HG02759 (cell line): ENCODE data around the gene HS6ST2.

Experiments
- ATAC-seq: cut with Tn5 transposase; IDR thresholded peaks from one replicate; pipeline ENCODE4 v1.9.1; 2021; ENCODE audit warnings: mild to moderate bottlenecking, moderate library complexity; ENCODE audit not compliant: unreplicated experiment

HS6ST2 gene

GRCh38 chrX:132689612-132690563 is 268.5 kb downstream of the HS6ST2 start:
- ATAC-seq, result no peak

GRCh38 chrX:132685276-132685675 is 273.2 kb downstream of the HS6ST2 start:
- ATAC-seq, result no peak

- ATAC-seq, result no peak
Measured at GRCh38 chrX:132677233-132677716, 281.2 kb downstream of the HS6ST2 start.

- no peak for ATAC-seq
Measured at GRCh38 chrX:132676561-132677186, 281.8 kb downstream of the HS6ST2 start.

- no peak for ATAC-seq
Measured at GRCh38 chrX:132676102-132676501, 282.3 kb downstream of the HS6ST2 start.

- ATAC-seq, result no peak
Measured at GRCh38 chrX:132673331-132673730, 285.1 kb downstream of the HS6ST2 start.

GRCh38 chrX:132671229-132671641 is 287.2 kb downstream of the HS6ST2 start:
- no peak for ATAC-seq

- ATAC-seq, result no peak
Measured at GRCh38 chrX:132669142-132669541, 289.3 kb downstream of the HS6ST2 start.

GRCh38 chrX:132668178-132668577 is 290.3 kb downstream of the HS6ST2 start:
- no peak for ATAC-seq

GRCh38 chrX:132665676-132666075 is 292.8 kb downstream of the HS6ST2 start:
- no peak for ATAC-seq

GRCh38 chrX:132664273-132664672 is 294.2 kb downstream of the HS6ST2 start:
- ATAC-seq, result no peak

GRCh38 chrX:132662844-132663243 is 295.6 kb downstream of the HS6ST2 start:
- ATAC-seq, result no peak

- no peak for ATAC-seq
Measured at GRCh38 chrX:132657876-132658275, 300.6 kb downstream of the HS6ST2 start.

- ATAC-seq, result no peak
Measured at GRCh38 chrX:132652871-132653270, 305.6 kb downstream of the HS6ST2 start.

- no peak for ATAC-seq
Measured at GRCh38 chrX:132651421-132652086, 306.9 kb downstream of the HS6ST2 start.

GRCh38 chrX:132648895-132649294 is 309.5 kb downstream of the HS6ST2 start:
- no peak for ATAC-seq

GRCh38 chrX:132639446-132639845 is 319.0 kb downstream of the HS6ST2 start:
- ATAC-seq, result no peak

- no peak for ATAC-seq
Measured at GRCh38 chrX:132638313-132638712, 320.1 kb downstream of the HS6ST2 start.

- ATAC-seq, result no peak
Measured at GRCh38 chrX:132636080-132636479, 322.3 kb downstream of the HS6ST2 start.

- no peak for ATAC-seq
Measured at GRCh38 chrX:132634521-132634920, 323.9 kb downstream of the HS6ST2 start.

- ATAC-seq, result no peak
Measured at GRCh38 chrX:132631579-132632232, 326.7 kb downstream of the HS6ST2 start.
